ENCODE data around the gene LRP11. TPM values are rescaled to one million over a fixed set of nuclear protein-coding genes. Genes with fewer than 3 reads are reported as not detected.

LRP11 gene
- total and polyA plus RNA-seq, 2 experiments from 2014 or later = 33.6 to 35.4 TPM

GRCh38 chr6:149881860-149882259, 17.7 kb upstream of the LRP11 start:
- H3K4me1 ChIP-seq (ENCODE audit: insufficient read depth) = no peaks in the 10 kb centered on the region
- TF ChIP-seq CTCF (IDR thresholded peaks at IDR 0.05; ENCODE audit: poor library complexity) = no peak
- TF ChIP-seq EZH2 (IDR thresholded peaks at IDR 0.05; ENCODE audit: borderline replicate concordance) = no peak
- no peak for TF ChIP-seq EZH2phosphoT487 (IDR thresholded peaks at IDR 0.05; ENCODE audit: low read depth, severe bottlenecking, unreplicated experiment)
- H2AFZ ChIP-seq = no peak overlapping the region
- H3K27me3 ChIP-seq = no peaks in the 10 kb centered on the region
- H3K79me2 ChIP-seq = no peaks in the 10 kb centered on the region
- no peak for DNase-seq (ENCODE audit: low spot score)
- no peaks in the 10 kb centered on the region for H4K20me1 ChIP-seq (ENCODE audit: insufficient read depth, poor library complexity, severe bottlenecking)
- H3K27ac ChIP-seq = no peak overlapping the region
- H3K9me2 ChIP-seq (replicated peaks; ENCODE audit: insufficient read depth) = no peaks in the 10 kb centered on the region
- no peaks in the 10 kb centered on the region for H3K36me3 ChIP-seq (replicated peaks; ENCODE audit: insufficient read depth, low read depth)
- H3K9me3 ChIP-seq (ENCODE audit: low read depth) = no peaks in the 10 kb centered on the region
- H3K4me3 ChIP-seq = no peak overlapping the region
- WGBS (ENCODE audit: low lambda C conversion rate, missing lambda C conversion rate) = 89% methylated on average over 2 of the region's 2 CpGs
- no peak overlapping the region for H3K4me2 ChIP-seq

- no peak overlapping the region for H3K4me3 ChIP-seq
- H3K36me3 ChIP-seq (replicated peaks; ENCODE audit: insufficient read depth, low read depth) = no peaks in the 10 kb centered on the region
- no peaks in the 10 kb centered on the region for H3K27me3 ChIP-seq
- H3K9me3 ChIP-seq (ENCODE audit: low read depth) = no peaks in the 10 kb centered on the region
- H4K20me1 ChIP-seq (ENCODE audit: insufficient read depth, poor library complexity, severe bottlenecking) = no peaks in the 10 kb centered on the region
- TF ChIP-seq EZH2 (IDR thresholded peaks at IDR 0.05; ENCODE audit: borderline replicate concordance) (no peak), CTCF (IDR thresholded peaks at IDR 0.05; ENCODE audit: poor library complexity) (no peak), EZH2phosphoT487 (IDR thresholded peaks at IDR 0.05; ENCODE audit: low read depth, severe bottlenecking, unreplicated experiment) (no peak)
- H3K27ac ChIP-seq = no peak overlapping the region
- H2AFZ ChIP-seq = no peak overlapping the region
- no peaks in the 10 kb centered on the region for H3K4me1 ChIP-seq (ENCODE audit: insufficient read depth)
- H3K79me2 ChIP-seq = no peaks in the 10 kb centered on the region
- no peak overlapping the region for H3K4me2 ChIP-seq
- WGBS (ENCODE audit: low lambda C conversion rate, missing lambda C conversion rate) = 93% methylated on average over 10 of the region's 10 CpGs
- no peak for DNase-seq (ENCODE audit: low spot score)
- no peaks in the 10 kb centered on the region for H3K9me2 ChIP-seq (replicated peaks; ENCODE audit: insufficient read depth)
These were observed 17.1 kb upstream of the LRP11 start for GRCh38 chr6:149881066-149881766.

GRCh38 chr6:149877659-149878058, 13.5 kb upstream of the LRP11 start:
- no peak overlapping the region for H3K4me3 ChIP-seq
- no peaks in the 10 kb centered on the region for H3K27me3 ChIP-seq
- H3K4me2 ChIP-seq = no peak overlapping the region
- 86% methylated on average over 1 of the region's 1 CpG for WGBS (ENCODE audit: low lambda C conversion rate, missing lambda C conversion rate)
- TF ChIP-seq EZH2 (IDR thresholded peaks at IDR 0.05; ENCODE audit: borderline replicate concordance) (no peak), CTCF (IDR thresholded peaks at IDR 0.05; ENCODE audit: poor library complexity) (no peak), EZH2phosphoT487 (IDR thresholded peaks at IDR 0.05; ENCODE audit: low read depth, severe bottlenecking, unreplicated experiment) (no peak)
- H3K27ac ChIP-seq = no peak overlapping the region
- no peaks in the 10 kb centered on the region for H3K4me1 ChIP-seq (ENCODE audit: insufficient read depth)
- no peaks in the 10 kb centered on the region for H3K36me3 ChIP-seq (replicated peaks; ENCODE audit: insufficient read depth, low read depth)
- no peaks in the 10 kb centered on the region for H3K9me3 ChIP-seq (ENCODE audit: low read depth)
- no peaks in the 10 kb centered on the region for H3K9me2 ChIP-seq (replicated peaks; ENCODE audit: insufficient read depth)
- H2AFZ ChIP-seq = no peak overlapping the region
- H3K79me2 ChIP-seq = no peaks in the 10 kb centered on the region
- no peaks in the 10 kb centered on the region for H4K20me1 ChIP-seq (ENCODE audit: insufficient read depth, poor library complexity, severe bottlenecking)
- DNase-seq (ENCODE audit: low spot score) = no peak

Measured in hepatocyte (in vitro differentiated cells).